MCF 10A (cell line): ENCODE measurements around the gene GNAT2. TPM values are rescaled to one million over a fixed set of nuclear protein-coding genes. Genes with fewer than 3 reads are reported as not detected.

Experiments used
- BruUV-seq: library from RNA; stranded (reverse); fragments of 400-500 nt; replicated peaks from 2 replicates; lab custom pipeline; 2021; lab: Mats Ljungman, UMichigan
- CTCF ChIA-PET: fragments of 300-600 bp; sonication (Branson Sonifier 250); formaldehyde crosslinking; extraction: SDS; loops from one replicate; lab custom pipeline; 2021; ENCODE audit warnings: antibody characterized with exemption, inconsistent platforms; lab: Yijun Ruan, JAX
- POLR2A ChIA-PET: fragments of 300-600, 350-650 bp; sonication (Branson Sonifier 250); formaldehyde crosslinking; extraction: SDS; loops from one replicate; lab custom pipeline; 2020; ENCODE audit warnings: antibody characterized with exemption, inconsistent platforms; lab: Yijun Ruan, JAX
- DNase-seq: peaks from one replicate; pipeline ENCODE4 v3.0.0-alpha.2; 2018; ENCODE audit not compliant: unreplicated experiment
- H3K27ac Mint-ChIP-seq: one replicate; pipeline ENCODE4 v1.8.0; 2022; ENCODE audit warnings: mild to moderate bottlenecking, low read depth, mixed read lengths; ENCODE audit not compliant: unreplicated experiment
- H3K27me3 Mint-ChIP-seq: one replicate; pipeline ENCODE4 v1.8.0; 2022; ENCODE audit warnings: mixed read lengths; ENCODE audit not compliant: insufficient read depth, unreplicated experiment
- H3K36me3 Mint-ChIP-seq: one replicate; pipeline ENCODE4 v1.8.0; 2022; ENCODE audit warnings: mild to moderate bottlenecking, moderate library complexity, mixed read lengths; ENCODE audit not compliant: insufficient read depth, unreplicated experiment
- H3K4me1 Mint-ChIP-seq: one replicate; pipeline ENCODE4 v1.8.0; 2022; ENCODE audit warnings: mixed read lengths; ENCODE audit not compliant: insufficient read depth, unreplicated experiment
- H3K4me3 Mint-ChIP-seq: one replicate; pipeline ENCODE4 v1.8.0; 2022; ENCODE audit warnings: mild to moderate bottlenecking, moderate library complexity, mixed read lengths; ENCODE audit not compliant: unreplicated experiment
- H3K9me3 Mint-ChIP-seq: one replicate; pipeline ENCODE4 v1.8.0; 2022; ENCODE audit warnings: mixed read lengths; ENCODE audit not compliant: unreplicated experiment
- intact Hi-C: fragments of 100-400 bp; cut with micrococcal nuclease; formaldehyde crosslinking; loops from 2 replicates; pipeline ENCODE4 v1.14.1; 2022
- total RNA-seq: library from RNA; stranded (reverse); gene quantifications from 2 replicates; pipeline ENCODE4 v1.2.3, GENCODE V29; 2022
- TF ChIP-seq, protein P1 (sequence below): fragments of 200-600 bp; IDR thresholded peaks from one replicate; pipeline ENCODE4 v1.8.0; 2022; ENCODE audit warnings: antibody characterized with exemption, mild to moderate bottlenecking; ENCODE audit not compliant: unreplicated experiment

Gene GNAT2
- total RNA-seq, 1 experiment from 2014 or later: not detected

DNA sequence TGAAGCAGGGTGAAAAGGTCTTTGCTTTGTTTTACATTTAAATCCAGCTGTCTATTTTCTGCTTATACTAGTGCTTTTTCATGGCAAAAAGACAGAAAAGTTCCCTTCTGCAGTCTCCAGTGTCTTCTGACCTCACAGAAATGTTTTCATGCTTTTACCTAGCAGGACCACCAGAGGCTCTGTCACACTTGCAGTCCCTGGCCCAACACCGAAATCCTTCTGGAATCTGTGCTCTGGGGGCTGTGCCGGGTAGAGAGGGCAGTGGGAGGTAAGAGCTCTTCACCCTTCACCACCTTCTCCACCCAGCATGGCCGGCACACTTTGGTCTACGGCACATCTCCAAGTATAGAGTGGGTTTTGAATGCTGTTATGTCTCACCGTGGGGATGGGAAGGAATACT lies 20.8 kb downstream of the GNAT2 start:
- DNase-seq: no peak
- Mint-ChIP-seq H3K36me3 (peaks cover 34% of the 10 kb centered on the region), H3K27ac (no peak overlapping the region), H3K27me3 (no peaks in the 10 kb centered on the region), H3K9me3 (no peaks in the 10 kb centered on the region), H3K4me3 (no peak overlapping the region), H3K4me1 (no peaks in the 10 kb centered on the region)
- BruUV-seq: no TSS peak
- POLR2A ChIA-PET: no interaction called here
- TF ChIP-seq, protein P1, sequence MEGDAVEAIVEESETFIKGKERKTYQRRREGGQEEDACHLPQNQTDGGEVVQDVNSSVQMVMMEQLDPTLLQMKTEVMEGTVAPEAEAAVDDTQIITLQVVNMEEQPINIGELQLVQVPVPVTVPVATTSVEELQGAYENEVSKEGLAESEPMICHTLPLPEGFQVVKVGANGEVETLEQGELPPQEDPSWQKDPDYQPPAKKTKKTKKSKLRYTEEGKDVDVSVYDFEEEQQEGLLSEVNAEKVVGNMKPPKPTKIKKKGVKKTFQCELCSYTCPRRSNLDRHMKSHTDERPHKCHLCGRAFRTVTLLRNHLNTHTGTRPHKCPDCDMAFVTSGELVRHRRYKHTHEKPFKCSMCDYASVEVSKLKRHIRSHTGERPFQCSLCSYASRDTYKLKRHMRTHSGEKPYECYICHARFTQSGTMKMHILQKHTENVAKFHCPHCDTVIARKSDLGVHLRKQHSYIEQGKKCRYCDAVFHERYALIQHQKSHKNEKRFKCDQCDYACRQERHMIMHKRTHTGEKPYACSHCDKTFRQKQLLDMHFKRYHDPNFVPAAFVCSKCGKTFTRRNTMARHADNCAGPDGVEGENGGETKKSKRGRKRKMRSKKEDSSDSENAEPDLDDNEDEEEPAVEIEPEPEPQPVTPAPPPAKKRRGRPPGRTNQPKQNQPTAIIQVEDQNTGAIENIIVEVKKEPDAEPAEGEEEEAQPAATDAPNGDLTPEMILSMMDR: no peak
- intact Hi-C loops: no loop called here
- CTCF ChIA-PET: interaction anchor here (2.0 kb wide), 1 partner anchor 42 kb away, joined by 5 read pairs; no protein-coding TSS in a partner anchor

DNA sequence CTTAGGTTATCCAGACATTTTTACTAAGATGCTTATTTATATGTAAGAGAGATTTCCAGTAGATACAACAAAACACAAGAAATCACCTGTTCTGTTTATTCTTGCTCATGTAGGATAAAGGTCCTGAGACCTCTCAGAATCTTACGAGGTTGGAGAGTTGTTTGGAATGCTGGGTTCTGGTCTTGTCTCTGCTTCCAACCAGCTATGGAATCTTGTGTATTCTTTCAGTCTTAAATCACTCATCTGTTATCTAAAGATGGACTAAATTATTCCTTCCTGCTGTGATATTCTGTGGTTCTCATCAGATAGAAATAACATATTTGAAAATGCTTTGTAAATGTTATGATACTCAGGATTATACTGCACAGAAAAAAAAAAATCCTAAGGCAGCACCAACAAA lies 21.3 kb downstream of the GNAT2 start:
- ChIA-PET POLR2A (no interaction called here), CTCF (interaction anchor here (2.0 kb wide), 1 partner anchor 42 kb away, joined by 5 read pairs; no protein-coding TSS in a partner anchor)
- no peaks in the 10 kb centered on the region for H3K9me3 Mint-ChIP-seq
- intact Hi-C loops: no loop called here
- peaks cover 39% of the 10 kb centered on the region for H3K36me3 Mint-ChIP-seq
- no peak overlapping the region for H3K4me3 Mint-ChIP-seq
- BruUV-seq: no TSS peak
- TF ChIP-seq, protein P1: no peak
- no peaks in the 10 kb centered on the region for H3K4me1 Mint-ChIP-seq
- no peak overlapping the region for H3K27ac Mint-ChIP-seq
- no peaks in the 10 kb centered on the region for H3K27me3 Mint-ChIP-seq
- DNase-seq: no peak

DNA sequence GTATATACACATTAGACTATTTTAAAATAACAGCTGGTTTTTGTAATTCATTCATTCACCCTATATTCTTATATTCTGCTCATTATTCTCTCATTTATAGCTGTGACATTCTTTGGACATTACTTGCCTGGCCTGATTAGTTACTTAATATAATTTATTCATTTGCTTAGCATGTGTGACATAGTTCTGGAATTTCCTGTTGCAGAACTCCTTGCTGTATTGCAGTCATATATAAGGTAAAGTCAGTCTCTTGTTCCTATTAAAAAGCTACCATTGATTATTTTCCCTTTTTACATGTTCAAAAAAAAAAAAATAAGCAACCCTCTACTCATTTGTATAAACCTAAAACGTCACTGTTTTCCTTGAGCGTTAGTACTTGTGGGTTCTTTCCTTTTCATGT lies 23.9 kb downstream of the GNAT2 start:
- Mint-ChIP-seq H3K4me3 (no peak overlapping the region), H3K4me1 (no peaks in the 10 kb centered on the region), H3K36me3 (peaks cover 59% of the 10 kb centered on the region), H3K27ac (peak overlapping the region; percentile 68), H3K27me3 (no peaks in the 10 kb centered on the region), H3K9me3 (no peaks in the 10 kb centered on the region)
- BruUV-seq: no TSS peak
- ChIA-PET POLR2A (interaction anchor here (0.7 to 1.1 kb wide), 2 partner anchors 20 to 47 kb away, joined by 3 to 4 read pairs; partner anchors contain the start of gene GNAI3), CTCF (interaction anchor here (0.6 to 1.4 kb wide), 4 partner anchors 47 to 527 kb away, joined by 3 to 4 read pairs (median 4); no protein-coding TSS in a partner anchor)
- TF ChIP-seq, protein P1: no peak
- no peak for DNase-seq
- intact Hi-C loops: no loop called here

DNA sequence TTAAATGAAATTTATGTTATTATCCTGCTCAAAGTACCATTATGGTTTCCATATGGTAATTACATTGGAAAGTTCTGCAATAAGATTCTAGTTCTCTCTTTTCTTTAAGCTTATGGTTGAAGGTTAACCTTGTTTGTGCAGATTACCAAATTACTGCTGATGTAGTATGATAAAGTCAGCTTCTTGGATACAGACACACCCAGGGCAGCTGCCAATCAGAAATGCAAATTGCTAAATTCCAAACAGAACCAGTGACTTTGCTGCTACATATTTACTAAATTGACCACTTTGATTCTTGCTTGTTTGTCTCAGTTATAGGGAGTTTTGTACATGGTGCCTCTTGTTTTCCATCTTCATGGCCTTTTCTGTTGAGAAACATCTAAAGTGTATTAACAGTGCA lies 26.5 kb downstream of the GNAT2 start:
- Mint-ChIP-seq H3K27ac (no peak overlapping the region), H3K36me3 (peaks cover 77% of the 10 kb centered on the region), H3K9me3 (no peaks in the 10 kb centered on the region), H3K4me1 (no peaks in the 10 kb centered on the region), H3K4me3 (no peak overlapping the region), H3K27me3 (no peaks in the 10 kb centered on the region)
- BruUV-seq: TSS peak; percentile 30
- ChIA-PET CTCF (no interaction called here), POLR2A (interaction anchor here (1.1 to 2.4 kb wide), 2 partner anchors 44 to 47 kb away, joined by 3 to 10 read pairs; partner anchors contain the start of gene GNAI3)
- TF ChIP-seq, protein P1: no peak
- intact Hi-C loops: no loop called here
- DNase-seq: no peak
